Endothelial cell of umbilical vein (primary cell): ENCODE results near the gene ADAM8.

Experiments used
- EZH2 ChIP-seq: IDR thresholded peaks from 2 replicates; pipeline ENCODE4 v1.6.1; 2012; ENCODE audit warnings: borderline replicate concordance, low read depth, mild to moderate bottlenecking, moderate library complexity, low read length, inconsistent platforms; ENCODE audit not compliant: severe bottlenecking
- MAX ChIP-seq: IDR thresholded peaks from 2 replicates; pipeline ENCODE4 v1.6.1; 2011; ENCODE audit not compliant: insufficient read depth, insufficient read length
- POLR2A ChIP-seq: IDR thresholded peaks from 2 replicates; pipeline ENCODE4 v1.6.1; 2012; ENCODE audit warnings: low read depth, mild to moderate bottlenecking, control low read depth, low read length
- POLR2AphosphoS5 ChIP-seq: IDR thresholded peaks from 2 replicates; pipeline ENCODE4 v1.6.1; 2012; ENCODE audit warnings: low read depth, mild to moderate bottlenecking, control low read depth, low read length, moderate library complexity; ENCODE audit not compliant: insufficient read depth
- TF ChIP-seq, protein P1 (sequence below), 2 donors: IDR thresholded peaks; 1 replicate in 1 of 2; 2 replicates in 1 of 2; pipeline ENCODE4 v1.5.1; 2011; ENCODE audit warnings: low read length in 2 of 2, mild to moderate bottlenecking in 2 of 2, moderate library complexity in 2 of 2, control low read depth in 1 of 2, inconsistent platforms in 1 of 2, low read depth in 1 of 2; ENCODE audit not compliant: insufficient read depth in 1 of 2; ENCODE audit errors: extremely low read depth in 1 of 2

DNA sequence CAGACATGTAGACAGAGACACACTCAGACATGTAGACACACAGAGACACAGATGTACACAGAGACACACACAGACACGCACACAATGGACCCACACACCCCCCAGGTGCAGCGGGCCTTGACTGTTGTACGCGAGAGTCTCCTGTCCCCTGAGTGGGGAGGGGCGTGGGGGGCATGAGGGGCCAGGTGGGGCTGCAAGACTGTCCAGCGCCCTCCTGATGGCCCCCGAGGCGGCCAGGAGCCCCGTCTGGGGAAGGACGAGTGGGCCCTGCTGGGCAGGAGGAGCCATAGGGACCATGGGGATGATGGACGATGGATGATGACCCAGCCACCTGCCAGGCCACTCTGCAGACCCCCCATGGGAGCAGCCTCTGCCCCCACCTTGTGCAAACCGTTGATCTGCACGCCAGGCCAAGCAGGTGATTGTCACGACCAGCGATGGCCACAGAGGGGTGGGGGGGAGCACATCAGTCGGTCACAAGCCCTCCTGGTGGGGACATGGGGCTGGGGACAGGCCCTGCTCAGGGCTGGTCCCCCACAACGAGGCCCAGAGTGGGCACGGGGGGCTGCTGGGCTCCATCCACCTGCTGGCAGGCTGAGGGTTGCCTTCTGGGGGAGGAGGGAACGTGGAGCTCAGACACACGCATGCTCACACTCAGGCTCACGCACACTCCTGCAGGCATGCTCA lies 27.4 kb downstream of the ADAM8 start:
- TF ChIP-seq POLR2A (no peak), EZH2 (no peak), MAX (no peak), POLR2AphosphoS5 (no peak)
- TF ChIP-seq, protein P1, sequence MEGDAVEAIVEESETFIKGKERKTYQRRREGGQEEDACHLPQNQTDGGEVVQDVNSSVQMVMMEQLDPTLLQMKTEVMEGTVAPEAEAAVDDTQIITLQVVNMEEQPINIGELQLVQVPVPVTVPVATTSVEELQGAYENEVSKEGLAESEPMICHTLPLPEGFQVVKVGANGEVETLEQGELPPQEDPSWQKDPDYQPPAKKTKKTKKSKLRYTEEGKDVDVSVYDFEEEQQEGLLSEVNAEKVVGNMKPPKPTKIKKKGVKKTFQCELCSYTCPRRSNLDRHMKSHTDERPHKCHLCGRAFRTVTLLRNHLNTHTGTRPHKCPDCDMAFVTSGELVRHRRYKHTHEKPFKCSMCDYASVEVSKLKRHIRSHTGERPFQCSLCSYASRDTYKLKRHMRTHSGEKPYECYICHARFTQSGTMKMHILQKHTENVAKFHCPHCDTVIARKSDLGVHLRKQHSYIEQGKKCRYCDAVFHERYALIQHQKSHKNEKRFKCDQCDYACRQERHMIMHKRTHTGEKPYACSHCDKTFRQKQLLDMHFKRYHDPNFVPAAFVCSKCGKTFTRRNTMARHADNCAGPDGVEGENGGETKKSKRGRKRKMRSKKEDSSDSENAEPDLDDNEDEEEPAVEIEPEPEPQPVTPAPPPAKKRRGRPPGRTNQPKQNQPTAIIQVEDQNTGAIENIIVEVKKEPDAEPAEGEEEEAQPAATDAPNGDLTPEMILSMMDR (IDR thresholded peaks at IDR 0.05; ENCODE audit: extremely low read depth in 1 of 2, insufficient read depth in 1 of 2, low read depth in 1 of 2, low read length in 2 of 2), result no peak
